Measurements from ENCODE around the gene TNFRSF18.

Gene TNFRSF18

GRCh38 chr1:1165485-1165884, 40.9 kb downstream of the TNFRSF18 start:
- TF ChIP-seq, protein P1, sequence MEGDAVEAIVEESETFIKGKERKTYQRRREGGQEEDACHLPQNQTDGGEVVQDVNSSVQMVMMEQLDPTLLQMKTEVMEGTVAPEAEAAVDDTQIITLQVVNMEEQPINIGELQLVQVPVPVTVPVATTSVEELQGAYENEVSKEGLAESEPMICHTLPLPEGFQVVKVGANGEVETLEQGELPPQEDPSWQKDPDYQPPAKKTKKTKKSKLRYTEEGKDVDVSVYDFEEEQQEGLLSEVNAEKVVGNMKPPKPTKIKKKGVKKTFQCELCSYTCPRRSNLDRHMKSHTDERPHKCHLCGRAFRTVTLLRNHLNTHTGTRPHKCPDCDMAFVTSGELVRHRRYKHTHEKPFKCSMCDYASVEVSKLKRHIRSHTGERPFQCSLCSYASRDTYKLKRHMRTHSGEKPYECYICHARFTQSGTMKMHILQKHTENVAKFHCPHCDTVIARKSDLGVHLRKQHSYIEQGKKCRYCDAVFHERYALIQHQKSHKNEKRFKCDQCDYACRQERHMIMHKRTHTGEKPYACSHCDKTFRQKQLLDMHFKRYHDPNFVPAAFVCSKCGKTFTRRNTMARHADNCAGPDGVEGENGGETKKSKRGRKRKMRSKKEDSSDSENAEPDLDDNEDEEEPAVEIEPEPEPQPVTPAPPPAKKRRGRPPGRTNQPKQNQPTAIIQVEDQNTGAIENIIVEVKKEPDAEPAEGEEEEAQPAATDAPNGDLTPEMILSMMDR (IDR thresholded peaks at IDR 0.05; ENCODE audit: low read depth, low read length) = no peak
- DNase-seq (ENCODE audit: low read depth in 2 of 2) = no peak
- no peak overlapping the region for H3K4me3 ChIP-seq (replicated peaks in 1 of 2; ENCODE audit: low read depth in 2 of 2, low read length in 2 of 2)

DNA sequence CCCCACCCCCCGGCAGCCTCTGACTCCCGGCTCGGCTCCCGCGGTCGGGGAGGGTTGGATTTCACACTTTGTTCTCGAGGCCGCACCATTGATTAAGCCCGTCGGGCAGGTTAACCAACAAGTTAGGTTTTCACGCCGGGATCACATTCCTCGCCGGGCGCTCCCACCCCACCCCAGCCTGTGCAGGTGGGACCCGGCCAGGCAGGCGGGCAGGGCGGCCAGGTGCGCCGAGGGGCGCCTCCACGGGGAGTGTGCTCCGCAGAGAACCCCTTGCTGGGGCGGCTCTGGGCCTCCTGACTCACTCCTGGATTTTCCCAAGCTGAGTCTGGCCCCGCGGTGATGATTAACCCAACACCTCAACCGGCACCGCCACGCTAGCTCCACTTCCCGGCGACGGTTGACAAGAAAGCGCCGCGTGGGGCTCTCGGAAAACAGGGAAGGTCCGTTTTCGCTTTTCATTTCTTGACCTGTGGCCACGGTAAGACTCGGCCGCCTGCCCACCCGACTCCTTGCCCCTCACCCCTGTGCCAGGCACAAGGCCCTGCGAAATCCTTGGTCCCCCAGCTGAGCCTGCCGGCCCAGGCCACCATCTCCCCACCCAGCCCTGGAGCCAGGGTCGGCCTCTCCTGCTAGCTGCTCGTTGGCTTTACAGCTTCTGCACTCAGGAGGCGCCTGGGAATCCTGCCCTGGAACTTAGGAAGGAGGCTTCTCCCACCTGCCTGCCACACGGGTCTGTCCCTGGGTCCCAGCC, 41.5 kb downstream of the TNFRSF18 start:
- DNase-seq (ENCODE audit: low read depth in 2 of 2) = no peak
- TF ChIP-seq, protein P1 (IDR thresholded peaks at IDR 0.05; ENCODE audit: low read depth, low read length) = no peak
- H3K4me3 ChIP-seq (replicated peaks in 1 of 2; ENCODE audit: low read depth in 2 of 2, low read length in 2 of 2) = no peak overlapping the region

DNA sequence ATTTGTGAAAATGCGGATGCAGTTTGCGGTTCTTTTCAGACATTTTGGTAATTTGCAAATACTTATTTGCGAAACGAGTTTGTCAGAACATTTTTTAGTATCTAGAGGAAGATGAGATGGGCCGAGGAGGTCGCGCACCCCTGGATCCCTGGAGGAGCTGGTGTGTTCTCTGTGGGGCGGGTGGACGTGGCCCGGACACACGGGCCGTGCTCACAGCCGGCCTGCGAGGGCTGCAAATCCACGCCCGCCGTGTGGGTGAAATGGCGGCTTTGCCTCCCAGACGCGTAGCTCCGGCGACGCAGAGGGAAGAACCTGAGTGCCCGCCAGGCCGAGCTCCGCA, 42.1 kb downstream of the TNFRSF18 start:
- no peak overlapping the region for H3K4me3 ChIP-seq (replicated peaks in 1 of 2; ENCODE audit: low read depth in 2 of 2, low read length in 2 of 2)
- TF ChIP-seq, protein P1 (IDR thresholded peaks at IDR 0.05; ENCODE audit: low read depth, low read length) = no peak
- DNase-seq (ENCODE audit: low read depth in 2 of 2) = no peak

GRCh38 chr1:1163538-1164070, 42.8 kb downstream of the TNFRSF18 start:
- no peak overlapping the region for H3K4me3 ChIP-seq (replicated peaks in 1 of 2; ENCODE audit: low read depth in 2 of 2, low read length in 2 of 2)

DNA sequence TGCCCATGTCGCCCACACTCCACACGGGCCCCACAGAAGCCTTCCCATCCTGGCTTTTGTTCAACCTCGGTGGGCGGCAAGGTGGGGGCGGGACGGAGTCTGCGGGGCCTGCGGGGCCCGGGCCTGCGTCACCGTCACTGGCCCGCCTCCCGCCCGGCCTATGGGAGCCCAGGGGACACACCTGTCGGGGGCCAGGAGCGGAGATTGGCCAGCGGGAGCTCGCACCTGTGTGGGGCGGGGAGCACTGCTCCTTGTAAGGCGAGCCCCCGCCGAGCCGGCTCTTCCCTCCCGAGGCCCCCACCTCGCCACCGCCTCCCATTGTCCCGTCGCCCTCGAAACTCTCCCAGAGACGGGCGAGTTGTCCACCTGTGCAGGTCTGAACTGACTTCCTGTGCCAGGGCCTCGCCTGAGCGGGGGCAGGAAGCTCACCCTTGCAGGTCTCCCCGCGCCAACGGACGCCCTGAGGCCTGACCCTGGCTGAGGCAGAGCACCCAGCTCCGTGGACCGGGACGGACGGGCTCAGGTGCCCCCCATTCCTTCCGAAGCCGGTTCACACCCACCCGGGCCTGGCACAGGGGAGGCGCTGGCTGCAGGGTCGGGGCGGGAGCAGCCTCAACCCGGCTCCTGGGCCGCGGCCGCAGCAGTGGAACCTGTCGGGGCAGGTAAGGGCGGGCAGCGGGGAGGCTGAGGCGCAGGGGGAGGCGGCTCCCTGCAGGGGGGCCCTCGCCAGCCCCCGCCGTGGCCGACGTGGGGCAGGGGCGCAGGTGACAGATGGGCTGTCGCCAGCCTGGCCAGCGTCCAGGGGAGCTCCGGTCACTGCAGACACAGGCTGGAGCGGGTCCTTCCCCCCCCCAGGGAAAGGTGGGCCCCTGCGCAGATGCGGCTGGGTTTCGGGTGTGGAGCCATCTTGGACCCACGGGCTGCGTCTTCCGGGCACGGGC, 43.5 kb downstream of the TNFRSF18 start:
- H3K4me3 ChIP-seq (replicated peaks in 1 of 2; ENCODE audit: low read depth in 2 of 2, low read length in 2 of 2) = no peak overlapping the region
- no peak for DNase-seq (ENCODE audit: low read depth in 2 of 2)
- TF ChIP-seq, protein P1 (IDR thresholded peaks at IDR 0.05; ENCODE audit: low read depth, low read length) = no peak

More at GRCh38 chr1:1163538-1164070, 42.8 kb downstream of the TNFRSF18 start:
- DNase-seq (ENCODE audit: low read depth in 2 of 2) = no peak
- TF ChIP-seq, protein P1 (IDR thresholded peaks at IDR 0.05; ENCODE audit: low read depth, low read length) = no peak

DNA sequence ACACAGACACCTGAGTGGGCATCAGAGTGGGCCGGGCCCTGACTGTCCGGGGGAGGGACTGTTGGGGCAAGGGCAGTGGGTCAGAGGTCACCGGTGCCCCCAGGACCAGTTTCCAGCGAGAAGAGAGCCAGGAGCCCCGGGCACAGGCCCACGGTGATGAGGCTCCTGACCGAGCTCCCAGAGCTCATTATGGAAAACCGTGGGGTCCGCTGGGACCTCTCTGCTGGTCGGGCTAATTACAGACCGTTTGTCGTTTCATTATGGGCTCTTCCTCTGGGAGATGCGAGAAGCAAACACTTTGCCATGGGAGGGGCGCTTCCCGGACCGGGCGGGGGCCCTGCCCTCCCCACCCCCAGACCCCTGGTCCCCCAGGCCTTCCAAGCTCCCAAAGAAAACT, 44.7 kb downstream of the TNFRSF18 start:
- no peak for DNase-seq (ENCODE audit: low read depth in 2 of 2)
- TF ChIP-seq, protein P1 (IDR thresholded peaks at IDR 0.05; ENCODE audit: low read depth, low read length) = no peak
- H3K4me3 ChIP-seq (replicated peaks in 1 of 2; ENCODE audit: low read depth in 2 of 2, low read length in 2 of 2) = no peak overlapping the region

Measured in cardiac fibroblast (primary cell).